HG03064 (cell line): Measurements from ENCODE around the gene SHROOM3.
"Not testable (repeated sequence)": the region's sequence is repeated elsewhere in the genome, so short reads cannot be mapped to it uniquely, and the experiment has no call there.

ENCODE experiments used
- ATAC-seq: cut with Tn5 transposase; IDR thresholded peaks from one replicate; pipeline ENCODE4 v1.9.1; 2021; ENCODE audit warnings: low read depth; ENCODE audit not compliant: unreplicated experiment

SHROOM3 gene

DNA sequence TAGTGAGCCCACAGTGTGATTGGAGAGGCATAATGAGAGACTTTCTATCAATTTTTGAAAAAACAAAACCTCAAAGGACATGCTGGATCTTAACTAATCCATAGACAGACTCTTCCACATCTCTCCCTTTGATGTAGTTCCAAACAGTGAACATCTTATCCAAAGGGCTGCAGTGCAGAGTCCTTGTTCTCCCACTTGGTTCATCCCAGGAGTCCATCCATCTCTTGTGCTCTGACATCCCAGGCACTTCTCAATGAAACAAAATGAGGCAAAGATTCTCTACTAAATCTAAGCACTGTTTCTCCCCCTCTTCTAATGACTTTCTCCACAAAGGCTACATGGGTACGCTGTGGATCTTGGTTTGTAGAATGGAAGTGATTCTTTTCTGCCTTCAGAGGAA, 8.3 kb downstream of the SHROOM3 start:
- no peak for ATAC-seq

DNA sequence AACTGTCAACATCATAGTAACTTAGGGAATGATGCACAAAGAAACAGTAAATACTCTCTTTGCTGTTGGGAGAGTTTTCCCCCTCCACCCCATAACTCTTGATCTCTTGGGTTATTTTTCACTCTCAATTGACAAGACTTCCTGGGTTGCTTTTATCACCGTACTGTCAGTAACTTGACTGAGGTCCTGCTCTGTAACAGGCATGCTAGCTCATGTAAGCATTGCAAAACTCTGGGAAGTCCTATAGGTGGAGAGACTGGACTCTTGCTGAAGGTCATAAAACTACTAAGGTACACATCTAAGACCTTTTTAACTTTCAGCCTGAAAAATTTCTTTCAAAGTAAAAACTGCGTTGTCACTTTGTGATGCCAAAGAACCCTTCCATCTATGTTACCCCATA, 10.9 kb downstream of the SHROOM3 start:
- no peak for ATAC-seq

DNA sequence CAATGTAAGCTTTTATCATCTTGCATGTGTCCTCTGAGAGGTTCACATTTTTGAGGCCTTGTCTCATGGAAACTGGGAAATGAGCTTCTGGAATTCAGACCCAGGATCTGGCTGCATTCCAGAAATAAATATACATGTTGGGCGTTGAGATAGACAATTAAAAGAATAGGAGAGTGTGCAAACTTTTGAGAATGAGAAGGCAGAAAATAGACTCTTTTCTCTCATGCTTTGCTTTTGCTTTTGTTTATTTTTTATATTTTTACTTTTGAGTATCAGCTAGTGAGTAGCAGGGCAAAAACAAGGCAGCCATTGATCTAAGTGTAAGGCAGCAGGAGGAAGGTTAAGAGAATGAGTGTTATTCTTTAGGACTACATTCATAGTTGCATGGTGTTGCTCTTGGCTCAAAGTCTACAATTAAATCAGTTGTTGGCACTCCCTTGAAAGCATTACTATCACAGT, 12.4 kb downstream of the SHROOM3 start:
- ATAC-seq = no peak

DNA sequence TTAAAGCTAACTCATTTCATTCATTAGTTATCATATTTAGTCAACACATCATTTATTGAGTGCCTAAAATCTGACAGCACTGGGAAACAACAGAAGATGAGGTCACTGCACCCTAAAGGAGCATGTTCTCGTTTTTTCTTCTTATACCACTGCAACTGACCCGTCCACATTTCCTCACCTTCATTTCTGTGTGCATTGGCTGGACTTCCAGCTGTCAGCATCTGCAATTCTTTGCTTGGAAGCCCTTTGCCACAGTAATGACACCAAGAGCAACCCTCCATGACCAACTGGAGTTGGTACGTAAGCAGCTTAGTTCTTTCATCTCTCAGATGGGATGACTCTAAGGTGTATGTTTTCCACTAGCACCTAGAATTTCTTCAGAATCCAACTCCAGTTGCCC, 13.2 kb downstream of the SHROOM3 start:
- no peak for ATAC-seq

DNA sequence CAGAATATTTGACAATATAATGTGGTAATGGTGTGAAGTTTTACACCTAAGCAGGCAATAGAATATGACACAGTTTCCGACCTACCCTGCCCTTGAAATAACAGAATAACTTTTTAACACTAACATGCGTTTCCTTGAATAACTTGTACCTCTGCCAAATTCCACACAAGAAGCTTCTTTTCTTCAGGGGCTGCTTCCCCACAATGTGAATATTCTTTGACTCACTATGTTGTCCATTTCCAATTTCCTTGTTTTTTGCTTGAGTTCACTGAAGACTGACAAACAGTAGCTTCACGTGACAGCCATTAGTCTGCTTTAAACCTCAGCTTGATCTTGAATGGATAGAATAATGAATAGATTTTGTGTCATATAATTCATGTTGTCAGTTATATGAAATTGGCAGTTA, 14.3 kb downstream of the SHROOM3 start:
- ATAC-seq = no peak

DNA sequence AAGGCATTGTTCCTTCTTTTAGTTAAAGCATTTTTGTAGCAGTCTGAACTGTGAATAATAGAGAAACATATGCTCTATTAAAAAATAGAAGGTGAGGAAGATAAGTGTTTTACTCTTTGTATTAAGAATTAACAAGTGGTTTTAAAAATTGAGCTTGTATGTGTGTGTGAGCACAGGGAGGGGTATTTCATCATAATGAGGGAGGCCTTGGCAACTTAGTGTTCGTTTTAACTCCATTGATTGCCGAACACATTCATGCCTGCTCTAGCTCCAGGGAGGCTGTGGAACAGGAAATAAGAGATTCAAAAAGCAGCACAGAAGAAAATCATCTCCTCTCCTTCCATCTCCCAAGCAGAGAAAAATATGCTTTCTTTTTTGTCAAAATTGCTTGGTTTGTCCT, 14.8 kb downstream of the SHROOM3 start:
- ATAC-seq = no peak

DNA sequence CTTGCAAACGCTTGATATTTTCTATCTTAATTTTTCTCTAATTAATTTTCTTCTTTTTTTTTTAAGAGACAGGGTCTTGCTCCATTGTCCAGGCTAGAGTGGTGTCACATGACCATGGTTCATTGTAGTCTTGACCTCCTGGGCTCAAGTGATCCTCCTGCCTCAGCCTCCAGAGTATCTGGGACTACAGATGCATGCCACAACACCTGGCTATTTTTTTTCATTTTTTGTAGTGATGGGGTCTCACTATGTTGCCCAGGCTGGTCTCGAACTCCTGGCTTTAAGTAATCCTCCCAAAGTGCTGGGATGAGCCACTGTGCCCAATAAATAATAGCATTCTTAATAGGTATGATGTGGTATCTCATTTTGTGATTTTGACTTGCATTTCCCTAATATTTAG, 18.2 kb downstream of the SHROOM3 start:
- ATAC-seq = no peak

DNA sequence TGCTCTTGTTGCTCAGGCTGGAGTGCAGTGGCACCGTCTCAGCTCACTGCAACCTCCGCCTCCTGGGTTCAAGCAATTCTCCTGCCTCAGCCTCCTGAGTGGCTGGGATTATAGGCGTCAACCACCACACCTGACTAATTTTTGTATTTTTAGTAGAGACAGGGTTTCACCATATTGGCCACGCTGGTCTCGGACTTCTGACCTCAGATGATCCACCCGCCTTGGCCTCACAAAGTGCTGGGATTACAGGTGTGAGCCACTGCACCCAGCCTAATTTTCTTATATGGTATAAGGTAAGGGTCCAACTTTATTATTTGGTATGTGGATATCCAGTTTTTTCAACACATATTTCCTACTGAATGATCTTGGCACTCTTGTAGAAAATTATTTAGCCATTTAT, 19.0 kb downstream of the SHROOM3 start:
- not testable (repeated sequence) for ATAC-seq

DNA sequence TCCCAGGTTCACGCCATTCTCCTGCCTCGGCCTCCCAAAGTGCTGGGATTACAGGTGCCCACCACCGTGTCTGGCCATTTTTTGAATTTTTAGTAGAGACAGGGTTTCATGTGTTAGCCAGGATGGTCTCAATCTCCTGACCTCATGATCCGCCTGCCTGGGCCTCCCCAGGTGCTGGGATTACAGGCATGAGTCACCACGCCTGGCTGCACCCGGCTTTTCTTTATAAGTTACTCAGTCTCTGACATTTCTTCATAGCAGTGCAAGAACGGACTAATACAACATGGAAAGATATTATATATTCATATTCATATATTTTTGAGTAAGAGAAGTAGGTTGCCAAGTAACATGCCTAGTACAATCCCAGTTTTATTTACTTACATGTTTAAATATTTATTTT, 22.9 kb downstream of the SHROOM3 start:
- ATAC-seq = no peak

DNA sequence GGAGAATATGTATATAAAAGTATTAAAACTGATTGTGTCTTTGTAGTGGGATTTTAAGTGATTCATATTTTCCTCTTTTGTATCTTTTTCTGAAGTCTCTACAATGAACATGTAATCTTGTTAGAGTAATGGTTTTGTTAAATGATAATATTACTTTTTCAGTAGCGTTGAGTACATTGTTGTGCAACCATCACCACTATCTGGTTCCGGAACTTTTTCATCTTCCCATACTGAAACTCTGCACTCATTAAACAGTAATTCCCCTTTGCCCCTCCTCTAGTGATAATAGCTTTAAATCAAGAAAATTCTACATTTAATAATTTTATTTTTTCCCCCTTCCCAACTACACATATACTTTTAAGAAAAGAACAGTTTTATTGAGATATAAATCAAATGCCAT, 23.3 kb downstream of the SHROOM3 start:
- ATAC-seq = no peak

DNA sequence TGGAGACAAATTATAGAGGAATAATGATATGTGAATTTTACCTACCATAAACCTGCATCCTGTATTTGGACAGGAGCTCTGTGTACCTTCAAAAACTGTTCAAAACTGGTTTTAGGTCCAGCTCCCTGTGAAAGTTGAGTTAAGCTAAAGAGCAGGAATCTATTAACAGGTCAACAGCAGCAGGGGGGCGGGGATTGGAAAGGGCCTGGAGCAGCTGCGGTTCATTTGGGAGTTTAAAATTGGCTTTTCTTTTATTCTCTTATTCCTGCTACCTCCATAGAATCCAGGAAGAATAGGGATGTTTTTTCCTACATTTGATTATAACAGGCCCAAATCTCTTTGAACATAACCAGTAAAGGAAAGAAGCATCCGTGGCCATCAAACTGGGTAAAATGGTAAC, 23.8 kb downstream of the SHROOM3 start:
- no peak for ATAC-seq

DNA sequence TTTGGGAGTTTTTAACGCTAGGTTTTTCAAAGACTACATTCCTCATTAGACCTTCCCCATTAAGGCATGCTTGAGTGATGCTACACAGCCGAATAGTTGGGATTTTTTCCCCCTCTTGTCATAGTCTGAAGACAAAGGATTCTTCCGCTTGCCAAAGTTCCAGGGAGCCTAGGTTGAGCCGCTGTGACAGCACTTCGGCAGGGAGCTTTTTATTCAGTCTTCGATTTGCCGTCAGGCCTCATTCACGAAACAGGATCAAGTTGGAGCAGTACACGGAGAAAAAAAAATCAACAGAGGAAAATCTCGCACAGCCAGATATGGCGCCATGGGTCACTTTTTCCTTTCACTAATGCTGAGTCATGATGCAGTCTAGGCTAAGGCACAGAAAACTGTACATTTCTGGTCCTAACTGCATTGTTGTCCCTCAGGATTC, 24.3 kb downstream of the SHROOM3 start:
- ATAC-seq = no peak

DNA sequence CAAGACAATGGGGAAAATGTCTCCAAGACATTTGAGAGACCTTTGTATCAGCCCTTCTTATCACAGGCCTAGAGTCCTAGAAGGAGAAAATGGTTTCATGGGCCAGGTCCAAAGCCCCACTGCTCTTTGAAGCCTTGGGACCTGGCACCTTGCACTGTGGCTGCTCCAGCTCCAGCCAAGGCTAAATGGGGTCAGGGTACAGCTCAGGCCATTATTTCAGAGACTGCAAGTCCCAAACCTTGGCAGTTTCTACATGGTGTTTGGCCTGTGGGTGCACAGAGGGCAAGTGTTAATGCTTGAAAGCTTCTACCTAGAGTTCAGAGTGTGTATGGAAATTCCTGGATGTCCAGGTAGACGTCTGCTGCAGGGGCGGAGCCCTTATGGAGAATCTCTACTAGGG, 28.5 kb downstream of the SHROOM3 start:
- no peak for ATAC-seq

DNA sequence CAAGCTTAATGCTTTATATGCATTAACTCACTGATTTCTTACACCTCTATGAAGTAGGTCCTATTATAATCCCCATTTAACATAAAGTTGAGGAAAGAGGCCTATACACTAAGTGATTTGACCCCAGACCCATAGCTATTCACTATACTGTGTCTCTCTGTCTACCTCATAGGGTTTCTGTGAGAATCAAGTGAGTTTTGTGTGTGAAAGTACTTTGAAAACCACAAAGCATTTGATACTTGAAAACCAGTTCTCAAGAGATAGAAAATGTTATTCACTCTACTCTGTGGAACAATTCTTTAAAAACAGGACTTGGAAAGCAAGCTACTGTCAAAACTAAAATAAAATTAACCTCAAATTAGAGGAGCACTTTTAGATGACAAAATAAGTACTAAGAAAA, 35.0 kb downstream of the SHROOM3 start:
- ATAC-seq = no peak

DNA sequence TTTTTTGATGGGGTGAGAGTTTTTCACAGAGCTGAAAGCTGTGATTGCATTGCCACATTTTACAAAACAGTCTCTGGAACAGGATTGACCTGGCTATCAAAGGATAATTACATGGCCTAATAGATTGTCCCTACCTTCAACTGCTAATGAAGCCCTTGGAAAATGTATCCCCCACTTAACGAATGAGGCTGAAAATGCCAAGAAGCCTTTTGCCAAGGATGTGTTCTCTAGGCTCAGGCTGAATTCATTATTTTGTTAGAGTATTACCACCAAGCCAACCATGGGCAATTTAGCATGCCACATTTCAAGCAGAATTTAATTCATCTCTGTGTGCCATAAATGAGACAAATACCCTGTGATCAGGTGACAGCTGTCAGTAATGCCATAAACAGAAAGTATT, 35.5 kb downstream of the SHROOM3 start:
- ATAC-seq = no peak

DNA sequence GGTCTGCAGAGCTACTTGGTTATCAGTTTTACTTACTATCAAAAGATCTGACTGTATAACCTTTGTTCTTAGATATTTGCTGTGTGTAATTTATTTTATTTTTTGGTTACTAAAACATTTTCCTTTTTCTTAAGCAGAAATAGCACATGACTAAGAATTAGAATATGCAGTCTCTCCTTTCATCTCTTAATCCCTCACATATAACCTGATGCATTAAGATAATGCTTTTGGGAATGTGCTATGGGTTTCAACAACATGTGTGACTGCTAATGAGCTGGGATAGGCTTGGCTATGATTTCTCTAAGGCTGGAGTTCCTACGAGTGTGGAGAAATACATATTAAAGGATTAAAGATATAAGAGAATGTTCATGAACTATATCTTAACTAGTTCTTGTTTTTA, 41.5 kb downstream of the SHROOM3 start:
- ATAC-seq = no peak

DNA sequence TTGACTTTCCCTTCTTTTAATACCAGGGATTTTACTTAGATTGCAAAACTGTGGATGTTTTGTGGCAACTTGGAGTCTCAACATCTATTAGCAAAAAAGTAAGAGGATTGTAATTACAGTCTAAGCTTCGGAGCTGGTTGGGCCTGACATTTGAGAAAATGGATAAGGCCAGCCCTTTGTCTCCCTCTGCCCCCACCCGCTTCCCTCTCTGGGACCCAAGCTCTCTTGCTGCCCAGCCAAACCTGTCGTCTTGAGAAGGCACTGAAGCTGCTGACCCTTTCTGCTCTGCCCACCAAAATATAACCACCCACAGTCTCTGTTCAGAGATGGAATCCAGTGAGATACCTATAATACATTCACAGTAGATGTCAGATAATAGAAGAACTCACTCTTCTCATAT, 49.6 kb downstream of the SHROOM3 start:
- ATAC-seq = no peak

DNA sequence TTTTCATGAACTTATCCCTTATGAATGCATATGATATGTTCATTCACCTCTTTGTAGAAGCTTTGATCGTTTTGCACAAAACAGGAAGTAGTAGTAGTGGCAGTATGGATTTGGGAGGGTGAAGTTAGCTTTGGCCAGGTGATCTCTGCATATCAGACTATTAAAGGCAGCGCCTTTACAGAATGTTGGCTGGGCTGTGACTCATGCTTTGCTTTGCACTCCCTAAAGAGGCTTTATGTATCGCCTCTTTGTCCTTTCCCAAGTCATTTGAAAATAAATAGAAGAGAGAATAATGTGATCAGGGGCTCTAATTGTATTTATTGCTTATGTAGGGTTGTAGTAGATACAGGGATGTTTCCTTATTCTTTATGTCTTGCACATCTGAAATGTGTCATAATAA, 50.4 kb downstream of the SHROOM3 start:
- no peak for ATAC-seq

DNA sequence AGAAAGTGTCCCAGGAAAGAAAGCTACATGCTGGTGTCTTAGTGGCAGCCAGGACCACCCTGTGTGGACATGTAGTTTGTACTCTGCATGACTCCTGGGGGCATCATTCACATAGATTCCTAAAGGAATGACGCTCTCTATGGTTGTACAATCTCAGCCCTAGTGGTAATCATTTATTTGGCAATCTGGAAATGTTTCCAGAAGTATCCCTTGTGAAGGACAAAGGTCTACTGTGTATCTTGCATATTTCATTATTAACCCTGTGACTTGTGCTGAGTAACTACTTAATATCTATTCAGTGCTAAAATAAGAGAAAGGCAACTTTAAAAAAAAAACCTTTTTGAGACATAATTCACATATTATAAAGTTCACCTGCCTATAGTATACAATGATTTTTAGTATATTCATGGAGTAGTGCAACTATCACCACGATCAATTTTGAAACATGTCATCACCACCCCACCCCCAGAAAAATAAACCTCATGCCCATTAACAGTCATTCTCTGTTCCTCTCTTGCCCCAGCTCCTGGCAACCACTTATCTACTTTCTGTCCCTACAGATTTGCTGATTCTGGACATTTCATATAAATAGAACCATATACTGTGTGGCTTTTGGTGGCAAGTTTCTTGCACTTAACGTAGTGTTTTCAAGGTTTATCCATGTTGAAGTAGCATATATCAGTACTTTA, 51.7 kb downstream of the SHROOM3 start:
- no peak for ATAC-seq

DNA sequence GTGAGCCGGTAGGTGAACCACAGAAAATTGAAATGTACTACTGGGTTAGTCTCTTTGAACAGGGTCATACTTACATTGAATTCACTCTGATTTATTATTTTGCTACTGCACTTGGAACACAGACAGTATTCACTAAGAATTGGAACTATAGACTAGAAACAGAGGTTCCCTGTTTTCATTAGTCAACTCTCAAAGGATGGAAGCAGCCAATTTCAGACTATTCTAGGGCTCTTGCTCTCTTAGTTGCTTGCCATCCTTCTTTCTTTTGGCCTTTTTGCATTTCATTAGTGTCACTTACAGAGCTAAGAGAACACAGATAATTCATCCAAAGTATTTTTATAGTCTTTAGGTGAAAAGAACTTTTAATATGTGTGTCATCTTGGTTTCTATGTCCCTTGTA, 52.6 kb downstream of the SHROOM3 start:
- no peak for ATAC-seq

DNA sequence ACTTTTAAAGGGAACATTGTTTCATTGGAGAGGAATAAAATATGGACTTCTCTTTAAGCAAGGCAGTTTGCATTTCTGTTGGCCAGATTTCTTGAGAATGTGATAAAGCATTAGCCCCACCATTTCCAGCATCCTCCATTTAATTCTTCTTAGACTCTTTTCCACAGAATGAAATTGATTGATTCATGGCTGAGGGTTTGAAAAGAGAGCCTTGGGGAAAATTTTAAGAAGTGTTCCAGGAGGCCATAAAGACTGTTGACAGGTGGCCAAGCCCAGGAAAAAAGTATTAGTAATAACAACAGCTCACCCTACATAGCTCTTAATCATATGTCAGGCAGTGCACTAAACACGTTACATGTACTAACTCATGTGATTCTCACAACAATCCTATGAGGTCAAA, 53.4 kb downstream of the SHROOM3 start:
- ATAC-seq = no peak

DNA sequence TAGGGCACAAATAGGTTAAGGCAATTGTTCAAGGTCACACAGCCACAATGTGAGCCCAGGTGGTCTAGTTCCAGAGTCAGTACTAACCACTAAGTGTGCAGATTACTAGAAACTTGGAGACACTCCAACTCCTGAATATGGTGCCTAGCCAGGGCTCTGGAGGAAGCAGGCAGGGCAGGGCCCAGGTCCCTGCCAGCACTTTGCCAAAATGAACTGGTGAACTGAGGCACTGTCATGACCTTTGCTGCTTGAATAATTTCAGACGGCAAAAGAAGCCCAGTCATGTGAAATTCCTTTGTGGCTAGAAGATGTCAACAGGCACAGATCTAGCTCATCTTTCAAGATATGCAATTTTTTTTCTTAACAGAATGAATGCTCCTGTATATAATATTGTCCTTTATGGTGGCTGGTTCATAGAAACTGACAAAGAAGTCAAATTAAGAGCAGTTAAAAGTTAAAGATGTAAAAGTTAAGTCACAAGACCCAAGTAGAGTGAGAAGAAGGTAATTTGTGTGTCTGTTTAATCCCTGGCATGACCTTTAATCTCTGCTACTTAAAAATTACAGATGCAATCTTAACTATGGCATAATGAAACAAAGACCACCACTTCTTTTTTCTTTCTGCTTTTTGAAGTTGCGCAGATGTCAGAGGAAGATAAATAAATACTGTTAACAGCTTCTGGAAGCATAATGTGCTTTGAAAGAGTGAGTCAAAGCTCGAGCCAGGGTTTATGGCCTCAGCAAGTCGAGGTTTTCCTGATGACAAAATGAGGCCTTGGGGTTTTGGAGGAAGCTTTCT, 54.1 kb downstream of the SHROOM3 start:
- ATAC-seq = no peak
